Stimulated activated CD8-positive, alpha-beta memory T cell treated with anti-CD3 and anti-CD28 coated beads, Interleukin-4, amount 100 ng/mL, for 24 hours (primary cell): ENCODE measurements around the gene PHC2.

ENCODE experiments used
- DNase-seq: peaks from one replicate; pipeline ENCODE4 v3.0.0-alpha.2; 2020; ENCODE audit warnings: low read depth

Gene PHC2

DNA sequence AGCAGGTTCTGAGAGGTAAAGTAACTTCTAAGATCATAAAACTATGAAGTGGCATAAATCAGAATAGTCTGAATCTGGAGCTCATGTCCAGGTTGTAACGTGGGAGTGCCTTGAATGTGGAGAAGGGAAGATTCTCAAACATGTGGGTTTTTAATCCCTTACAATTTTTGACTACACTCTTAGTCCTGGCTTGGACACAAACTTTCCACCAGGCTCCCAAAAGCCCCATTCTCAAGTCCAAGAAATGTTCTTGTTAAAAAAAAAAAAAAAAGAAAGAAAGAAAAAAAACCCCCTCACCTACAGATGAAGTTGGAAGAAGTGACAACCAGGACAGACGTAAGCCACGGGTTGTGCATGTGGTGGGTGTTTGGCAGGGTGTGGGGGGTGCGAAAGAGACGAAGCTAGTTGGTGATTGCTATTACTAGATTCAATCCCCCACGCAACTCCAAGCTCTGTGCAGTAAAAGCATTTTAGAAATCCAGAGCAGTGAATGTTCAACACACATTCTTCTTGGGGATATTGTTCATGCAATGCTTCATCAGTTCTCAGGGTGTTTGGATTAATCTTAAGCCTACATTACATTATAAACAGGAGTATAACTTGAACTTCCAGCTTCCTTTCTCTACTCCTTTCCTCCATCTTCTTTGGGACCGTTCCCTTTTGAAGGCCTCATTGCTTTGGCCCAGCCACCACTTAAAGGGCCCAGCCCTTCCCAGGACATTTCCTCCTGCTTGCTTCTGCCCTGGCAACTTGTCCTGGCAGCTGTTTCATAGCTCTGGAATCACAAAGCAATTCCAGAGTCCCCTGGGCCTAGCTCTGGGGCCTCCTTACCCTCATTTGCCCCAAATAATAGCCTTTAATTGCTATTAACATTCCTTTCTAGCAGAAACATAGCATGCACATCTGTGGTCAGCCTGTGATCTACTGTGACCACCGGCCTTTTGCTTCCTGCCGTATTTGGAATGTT, 41.8 kb downstream of the PHC2 start:
- DNase-seq = no peak

- no peak for DNase-seq
Observed at GRCh38 chr1:33387625-33388024, 43.3 kb downstream of the PHC2 start.

- no peak for DNase-seq
Observed at GRCh38 chr1:33385251-33385650, 45.6 kb downstream of the PHC2 start.

DNA sequence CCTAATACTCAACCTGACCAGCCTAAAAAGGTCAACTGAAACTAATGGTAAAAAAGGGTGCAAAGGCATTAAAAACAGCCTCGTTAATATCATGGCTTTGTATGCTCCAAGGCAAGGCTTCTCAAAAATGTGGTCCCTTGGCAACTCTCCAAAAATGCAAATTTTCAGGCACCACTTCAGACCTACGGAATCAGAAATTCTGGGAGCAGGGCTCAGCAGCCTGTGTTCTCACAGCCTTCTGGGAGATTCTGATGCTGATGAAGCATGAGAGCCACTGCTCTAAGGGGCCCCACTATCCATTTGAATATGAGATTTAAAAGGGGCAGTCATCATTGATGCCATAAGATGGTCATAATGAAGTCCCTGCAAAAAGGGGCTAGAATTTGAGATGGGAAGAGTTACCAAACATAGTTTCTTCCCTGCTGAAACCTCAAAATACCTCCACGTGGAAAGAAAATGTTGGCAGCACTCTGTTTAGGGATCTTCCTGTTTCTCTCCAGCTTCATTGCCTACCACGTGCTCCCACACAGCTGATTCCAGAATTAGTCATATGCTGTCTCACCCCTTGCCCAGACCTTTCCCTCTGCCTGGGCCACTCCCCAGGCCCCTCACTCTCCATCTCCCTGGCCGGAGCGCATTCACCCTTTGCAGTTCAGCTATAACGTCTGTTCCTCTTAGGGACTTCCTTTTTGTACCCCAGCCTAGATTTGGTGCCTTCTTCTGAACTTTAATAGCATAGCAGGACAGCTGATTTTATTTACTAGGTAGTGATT, 46.7 kb downstream of the PHC2 start:
- DNase-seq = no peak

- no peak for DNase-seq
Observed at GRCh38 chr1:33383489-33383888, 47.4 kb downstream of the PHC2 start.

- DNase-seq = no peak
Observed at GRCh38 chr1:33382661-33383415, 48.1 kb downstream of the PHC2 start.

- no peak for DNase-seq
Observed at GRCh38 chr1:33381977-33382376, 48.9 kb downstream of the PHC2 start.

GRCh38 chr1:33380811-33381210, 50.1 kb downstream of the PHC2 start:
- no peak for DNase-seq

- no peak for DNase-seq
Observed at GRCh38 chr1:33379631-33380354, 51.1 kb downstream of the PHC2 start.

GRCh38 chr1:33378976-33379375, 51.9 kb downstream of the PHC2 start:
- no peak for DNase-seq

DNA sequence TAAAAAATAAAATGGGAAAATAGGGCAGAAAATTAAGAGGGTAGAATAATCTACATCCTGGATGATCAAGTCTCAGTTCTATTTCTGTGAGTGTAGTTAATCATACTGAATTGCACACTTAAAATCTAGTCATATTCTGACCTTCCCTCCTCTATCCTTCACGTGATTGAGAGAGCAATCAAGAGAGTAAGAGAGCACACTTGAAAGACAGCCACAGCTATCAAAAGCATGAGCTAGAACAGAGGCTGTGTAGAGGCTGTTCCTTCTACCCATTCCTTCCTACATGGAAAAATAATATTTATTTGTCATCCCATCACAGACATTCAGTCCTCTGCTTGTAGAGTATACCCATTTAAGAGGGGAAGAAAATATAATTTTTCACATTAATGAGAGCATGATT, 52.4 kb downstream of the PHC2 start:
- DNase-seq = no peak

DNA sequence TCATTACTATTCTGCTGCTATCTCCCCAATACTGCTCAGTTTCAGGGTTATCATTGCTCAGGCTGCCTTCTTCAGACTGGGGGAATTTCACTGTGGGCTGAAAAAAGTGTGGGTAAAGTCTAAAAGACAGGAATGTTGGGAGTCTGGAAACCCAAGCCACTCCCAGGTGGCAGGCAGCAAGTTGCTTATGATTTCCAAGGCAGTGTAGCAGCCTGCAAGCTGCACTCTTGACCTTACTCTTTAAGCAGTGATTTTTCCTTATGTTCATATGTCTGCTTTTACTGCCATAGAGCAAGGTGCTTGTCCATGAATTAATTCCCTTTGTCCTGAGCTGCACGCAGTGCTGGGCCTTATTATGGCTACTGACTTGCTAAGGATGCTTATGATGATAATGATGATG, 53.1 kb downstream of the PHC2 start:
- no peak for DNase-seq

- no peak for DNase-seq
Observed at GRCh38 chr1:33377013-33377412, 53.9 kb downstream of the PHC2 start.

- DNase-seq = no peak
Observed at GRCh38 chr1:33375316-33375715, 55.6 kb downstream of the PHC2 start.

GRCh38 chr1:33374336-33375105, 56.4 kb downstream of the PHC2 start:
- no peak for DNase-seq

- DNase-seq = no peak
Observed at GRCh38 chr1:33373606-33374005, 57.3 kb downstream of the PHC2 start.

GRCh38 chr1:33372677-33373076, 58.2 kb downstream of the PHC2 start:
- no peak for DNase-seq

- no peak for DNase-seq
Observed at GRCh38 chr1:33372162-33372561, 58.7 kb downstream of the PHC2 start.

DNA sequence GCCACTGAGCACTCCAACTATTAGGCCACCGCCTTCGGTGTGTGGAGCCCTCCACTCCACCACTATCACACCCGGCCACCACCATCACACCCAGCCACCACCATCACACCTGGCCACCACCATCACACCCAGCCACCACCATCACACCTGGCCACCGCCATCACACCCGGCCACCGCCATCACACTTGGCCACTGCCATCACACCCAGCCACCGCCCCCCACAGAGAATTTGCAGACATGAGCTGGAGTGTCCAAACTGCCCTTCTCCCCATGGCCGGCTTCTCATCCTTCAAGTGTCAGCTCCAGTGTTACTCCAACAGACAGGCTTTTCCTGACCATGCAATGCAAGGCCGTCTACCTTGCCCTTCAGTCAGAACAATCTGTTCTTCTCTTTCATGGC, 59.6 kb downstream of the PHC2 start:
- DNase-seq = no peak

GRCh38 chr1:33370827-33371226, 60.1 kb downstream of the PHC2 start:
- no peak for DNase-seq

DNA sequence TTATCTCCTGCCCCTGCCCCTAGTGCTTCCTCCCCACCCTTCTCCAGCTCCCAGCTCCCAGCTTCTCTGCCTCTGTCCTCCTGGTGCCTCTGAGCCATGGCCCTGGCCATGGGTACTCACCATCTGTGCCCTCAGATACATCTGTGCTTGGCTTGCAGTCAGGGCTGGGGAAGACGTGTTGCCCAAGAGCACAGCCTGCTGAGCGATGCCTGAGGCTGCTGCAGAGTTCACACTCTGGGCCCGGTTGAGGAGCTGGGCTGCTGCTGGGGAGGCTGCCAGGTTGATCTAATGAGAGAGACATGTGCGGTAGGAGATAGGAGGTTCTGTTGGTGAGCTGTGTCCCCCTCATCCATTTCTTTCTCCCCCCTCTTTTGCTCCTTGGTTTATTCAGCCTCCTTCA, 60.6 kb downstream of the PHC2 start:
- no peak for DNase-seq
